Measurements from ENCODE around the gene HDGFL2.

GRCh38 chr19:4492337-4493103, 20.4 kb downstream of the HDGFL2 start:
- TF ChIP-seq ZNF384 (IDR thresholded peaks at IDR 0.05) (no peak), BHLHE40 (IDR thresholded peaks at IDR 0.05; ENCODE audit: borderline replicate concordance) (no peak), NFRKB (IDR thresholded peaks at IDR 0.05) (no peak), FOXA1 (IDR thresholded peaks at IDR 0.05) (no peak), SP1 (IDR thresholded peaks at IDR 0.05) (no peak), SUZ12 (IDR thresholded peaks at IDR 0.05) (no peak), FOXM1 (IDR thresholded peaks at IDR 0.05; ENCODE audit: borderline replicate concordance) (no peak), L3MBTL2 (conservative IDR thresholded peaks at IDR 0.05) (no peak), TARDBP (IDR thresholded peaks at IDR 0.05) (peak; percentile 72; the same call in 1 of the 2 replicates)
- TF ChIP-seq, protein P1, sequence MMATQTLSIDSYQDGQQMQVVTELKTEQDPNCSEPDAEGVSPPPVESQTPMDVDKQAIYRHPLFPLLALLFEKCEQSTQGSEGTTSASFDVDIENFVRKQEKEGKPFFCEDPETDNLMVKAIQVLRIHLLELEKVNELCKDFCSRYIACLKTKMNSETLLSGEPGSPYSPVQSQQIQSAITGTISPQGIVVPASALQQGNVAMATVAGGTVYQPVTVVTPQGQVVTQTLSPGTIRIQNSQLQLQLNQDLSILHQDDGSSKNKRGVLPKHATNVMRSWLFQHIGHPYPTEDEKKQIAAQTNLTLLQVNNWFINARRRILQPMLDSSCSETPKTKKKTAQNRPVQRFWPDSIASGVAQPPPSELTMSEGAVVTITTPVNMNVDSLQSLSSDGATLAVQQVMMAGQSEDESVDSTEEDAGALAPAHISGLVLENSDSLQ (IDR thresholded peaks at IDR 0.05) = no peak
